H9 (cell line): ENCODE measurements around the gene GLB1L3. TPM values are rescaled to one million over a fixed set of nuclear protein-coding genes. Genes with fewer than 3 reads are reported as not detected.
A peak's percentile ranks its signal among the peaks of the same experiment; 100 is the strongest.

Source experiments
- DNase-seq: peaks from one replicate; pipeline ENCODE4 v3.0.0-alpha.2; 2017
- H2AFZ ChIP-seq: one replicate; pipeline ENCODE4 v1.6.1; 2013; ENCODE audit warnings: mild to moderate bottlenecking, low read length, control low read depth, moderate library complexity
- H2AK5ac ChIP-seq: 2 replicates; pipeline ENCODE4 v1.6.1; 2013; ENCODE audit warnings: low read length, control low read depth, mixed read lengths; ENCODE audit not compliant: insufficient read length
- H2BK120ac ChIP-seq: one replicate; pipeline ENCODE4 v1.6.1; 2013; ENCODE audit warnings: low read depth, mild to moderate bottlenecking, low read length, control low read depth, inconsistent platforms; ENCODE audit not compliant: poor library complexity, severe bottlenecking
- H2BK12ac ChIP-seq: 2 replicates; pipeline ENCODE4 v1.6.1; 2013; ENCODE audit warnings: low read length, control low read depth, mixed read lengths, low read depth; ENCODE audit not compliant: insufficient read length
- H2BK15ac ChIP-seq: 2 replicates; pipeline ENCODE4 v1.6.1; 2013; ENCODE audit warnings: low read depth, low read length, control low read depth
- H2BK20ac ChIP-seq: one replicate; pipeline ENCODE4 v1.6.1; 2013; ENCODE audit warnings: low read depth, mild to moderate bottlenecking, low read length, control low read depth, inconsistent platforms; ENCODE audit not compliant: poor library complexity, severe bottlenecking
- H2BK5ac ChIP-seq: 2 replicates; pipeline ENCODE4 v1.6.1; 2013; ENCODE audit warnings: low read length, control low read depth, mixed read lengths; ENCODE audit not compliant: insufficient read length
- H3K14ac ChIP-seq: 2 replicates; pipeline ENCODE4 v1.6.1; 2013; ENCODE audit warnings: low read length, control low read depth; ENCODE audit not compliant: insufficient read depth
- H3K18ac ChIP-seq: 2 replicates; pipeline ENCODE4 v1.6.1; 2013; ENCODE audit warnings: low read depth, mild to moderate bottlenecking, mixed read lengths, low read length, control low read depth; ENCODE audit not compliant: insufficient read length
- H3K23ac ChIP-seq: 2 replicates; pipeline ENCODE4 v1.6.1; 2013; ENCODE audit warnings: low read length, control low read depth, mixed read lengths, low read depth; ENCODE audit not compliant: insufficient read length
- H3K23me2 ChIP-seq: 2 replicates; pipeline ENCODE4 v1.6.1; 2013; ENCODE audit warnings: low read depth, mild to moderate bottlenecking, mixed read lengths, low read length, control low read depth; ENCODE audit not compliant: insufficient read length, poor library complexity, severe bottlenecking
- H3K27ac ChIP-seq: 2 replicates; pipeline ENCODE4 v1.5.1; 2013; ENCODE audit warnings: low read length, control low read depth, mixed read lengths, low read depth; ENCODE audit not compliant: insufficient read length
- H3K27me3 ChIP-seq: 2 replicates; pipeline ENCODE4 v1.6.1; 2013; ENCODE audit warnings: low read length, control low read depth, inconsistent platforms; ENCODE audit not compliant: insufficient read depth
- H3K4ac ChIP-seq: 2 replicates; pipeline ENCODE4 v1.6.1; 2013; ENCODE audit warnings: low read depth, mild to moderate bottlenecking, control low read depth, inconsistent platforms, low read length, moderate library complexity
- H3K4me1 ChIP-seq: 2 replicates; pipeline ENCODE4 v1.6.1; 2013; ENCODE audit warnings: low read length, control low read depth, inconsistent platforms; ENCODE audit not compliant: insufficient read depth
- H3K4me2 ChIP-seq: 2 replicates; pipeline ENCODE4 v1.6.1; 2013; ENCODE audit warnings: low read length, control low read depth, mixed read lengths; ENCODE audit not compliant: insufficient read length, insufficient read depth
- H3K56ac ChIP-seq: 2 replicates; pipeline ENCODE4 v1.6.1; 2013; ENCODE audit warnings: low read depth, mild to moderate bottlenecking, mixed read lengths, low read length, control low read depth; ENCODE audit not compliant: insufficient read length
- H3K79me1 ChIP-seq: 2 replicates; pipeline ENCODE4 v1.6.1; 2013; ENCODE audit warnings: low read depth, mild to moderate bottlenecking, moderate library complexity, low read length, control low read depth, inconsistent platforms; ENCODE audit not compliant: insufficient read depth, poor library complexity, severe bottlenecking
- H3K79me2 ChIP-seq: 2 replicates; pipeline ENCODE4 v1.6.1; 2013; ENCODE audit warnings: low read length, control low read depth, inconsistent platforms; ENCODE audit not compliant: insufficient read depth
- H3K9ac ChIP-seq: 2 replicates; pipeline ENCODE4 v1.6.1; 2013; ENCODE audit warnings: low read length, control low read depth, mixed read lengths; ENCODE audit not compliant: insufficient read length; ENCODE audit errors: extremely low read depth
- H3K9me3 ChIP-seq: one replicate; pipeline ENCODE4 v1.6.1; 2013; ENCODE audit warnings: low read depth, low read length, inconsistent platforms; ENCODE audit not compliant: control insufficient read depth
- H3T11ph ChIP-seq: one replicate; pipeline ENCODE4 v1.6.1; 2013; ENCODE audit warnings: mild to moderate bottlenecking, low read length, control low read depth, inconsistent platforms
- H4K20me1 ChIP-seq: one replicate; pipeline ENCODE4 v1.6.1; 2013; ENCODE audit not compliant: control insufficient read depth, insufficient read length, insufficient read depth
- H4K5ac ChIP-seq: 2 replicates; pipeline ENCODE4 v1.6.1; 2013; ENCODE audit warnings: low read depth, mild to moderate bottlenecking, mixed read lengths, low read length, control low read depth; ENCODE audit not compliant: insufficient read length
- H4K8ac ChIP-seq: replicated peaks from 2 replicates; pipeline ENCODE4 v1.6.1; 2013; ENCODE audit warnings: low read length, control low read depth, mixed read lengths, low read depth; ENCODE audit not compliant: insufficient read length
- H4K91ac ChIP-seq: 2 replicates; pipeline ENCODE4 v1.6.1; 2013; ENCODE audit warnings: low read depth, mild to moderate bottlenecking, moderate library complexity, mixed read lengths, low read length, control low read depth; ENCODE audit not compliant: insufficient read length
- H3K27ac Mint-ChIP-seq, 3 experiments: 2 replicates in 2 of 3; 3 replicates in 1 of 3; pipeline ENCODE4 v1.8.0; 2020 to 2021; ENCODE audit warnings: mixed read lengths in 3 of 3, mild to moderate bottlenecking in 1 of 3, moderate library complexity in 1 of 3
- H3K27me3 Mint-ChIP-seq: 2 replicates; pipeline ENCODE4 v1.8.0; 2021; ENCODE audit warnings: low read depth, mild to moderate bottlenecking, moderate library complexity, mixed read lengths
- H3K36me3 Mint-ChIP-seq, 3 experiments: 2 replicates in 2 of 3; 3 replicates in 1 of 3; pipeline ENCODE4 v1.8.0; 2020 to 2021; ENCODE audit warnings: low read depth in 3 of 3, mixed read lengths in 3 of 3; ENCODE audit not compliant: insufficient read depth in 1 of 3
- H3K4me1 Mint-ChIP-seq, 2 experiments: 2 replicates each; pipeline ENCODE4 v1.8.0; 2020; ENCODE audit warnings: mixed read lengths in 2 of 2
- H3K4me3 Mint-ChIP-seq, 2 experiments: 2 replicates in 1 of 2; 3 replicates in 1 of 2; pipeline ENCODE4 v1.8.0; 2020 to 2021; ENCODE audit warnings: mild to moderate bottlenecking in 2 of 2, mixed read lengths in 2 of 2, moderate library complexity in 1 of 2
- H3K9me3 Mint-ChIP-seq, 2 experiments: 2 replicates in 1 of 2; 3 replicates in 1 of 2; pipeline ENCODE4 v1.8.0; 2020; ENCODE audit warnings: mild to moderate bottlenecking in 2 of 2, mixed read lengths in 2 of 2, moderate library complexity in 1 of 2
- CTCF ChIP-seq: fragments of 200-600 bp; sonication (generic); conservative IDR thresholded peaks from 3 replicates; pipeline ENCODE4 v1.8.0; 2021; ENCODE audit warnings: antibody characterized with exemption, mild to moderate bottlenecking
- WGBS: extraction: QIAGEN DNeasy Blood & Tissue Kit; methylation state at CpG from one replicate; pipeline ENCODE4 v1.1.7; 2013; ENCODE audit warnings: missing lambda C conversion rate, low lambda C conversion rate, mixed read lengths; ENCODE audit not compliant: insufficient read length; ENCODE audit errors: extremely low coverage; 5-methylcytosine and 5-hydroxymethylcytosine counted together
- total RNA-seq: library from RNA; stranded (reverse); gene quantifications from 2 replicates; pipeline ENCODE4 v1.2.1, GENCODE V29; 2021

The GLB1L3 gene
- total RNA-seq, 1 experiment from 2014 or later = 11.2 TPM

GRCh38 chr11:134267461-134267860, 8.7 kb upstream of the GLB1L3 start:
- H2AK5ac ChIP-seq = no peak overlapping the region
- H3K23me2 ChIP-seq = no peaks in the 10 kb centered on the region

More at GRCh38 chr11:134267461-134267860, 8.7 kb upstream of the GLB1L3 start:
- no peak overlapping the region for H2BK5ac ChIP-seq
- H3K4ac ChIP-seq = no peak overlapping the region
- no peaks in the 10 kb centered on the region for H3K79me1 ChIP-seq
- Mint-ChIP-seq H3K9me3 (no peaks in the 10 kb centered on the region), H3K4me3 (no peak overlapping the region), H3K4me1 (peaks cover 47 to 50% of the 10 kb centered on the region in 2 experiments), H3K27me3 (no peaks in the 10 kb centered on the region), H3K36me3 (peaks cover 1 to 26% (median 19%) of the 10 kb centered on the region in 3 experiments; a peak in 5 of 7 replicates), H3K27ac (peak overlapping the region in 1 of 3 experiments; percentile 18; a peak in 1 of 7 replicates)
- no peak overlapping the region for H2BK12ac ChIP-seq
- H3K23ac ChIP-seq = no peak overlapping the region
- no peak overlapping the region for H3K14ac ChIP-seq
- H3K4me1 ChIP-seq = peaks cover 24% of the 10 kb centered on the region
- no peak overlapping the region for H3K18ac ChIP-seq
- H2BK20ac ChIP-seq = no peak overlapping the region
- H2BK15ac ChIP-seq = no peak overlapping the region
- no peak overlapping the region for H4K5ac ChIP-seq
- no peaks in the 10 kb centered on the region for H3K9me3 ChIP-seq
- H4K91ac ChIP-seq = no peak overlapping the region
- H3K56ac ChIP-seq = no peak overlapping the region
- no peak overlapping the region for H3T11ph ChIP-seq
- no peak overlapping the region for H2AFZ ChIP-seq
- H3K79me2 ChIP-seq = peaks cover 5% of the 10 kb centered on the region; the same call in 1 of the 2 replicates
- no peaks in the 10 kb centered on the region for H3K27me3 ChIP-seq
- H2BK120ac ChIP-seq = no peak overlapping the region
- WGBS = no CpG with 5 or more reads among the region's 5 CpGs
- DNase-seq = no peak
- no peak overlapping the region for H3K27ac ChIP-seq
- TF ChIP-seq CTCF = no peak
- H4K20me1 ChIP-seq = no peaks in the 10 kb centered on the region
- no peak overlapping the region for H4K8ac ChIP-seq
- no peak overlapping the region for H3K4me2 ChIP-seq
- no peak overlapping the region for H3K9ac ChIP-seq
